Measurements from ENCODE around the gene USP31. TPM values are rescaled to one million over a fixed set of nuclear protein-coding genes. Genes with fewer than 3 reads are reported as not detected.

The USP31 gene
- total RNA-seq, 4 donors from 2014 or later: 7.8 to 29.9 (median 11.0) TPM

- Histone ChIP-seq H3K27ac (no peak overlapping the region), H3K27me3 (no peaks in the 10 kb centered on the region), H3K36me3 (peaks cover 0 to 12% (median 0%) of the 10 kb centered on the region in 3 donors), H3K4me1 (peaks cover 0 to 9% (median 0%) of the 10 kb centered on the region in 3 donors), H3K4me3 (no peak overlapping the region), H3K9me3 (no peaks in the 10 kb centered on the region)
- TF ChIP-seq CTCF (IDR thresholded peaks at IDR 0.05) (peak; percentile 20 to 72 (median 70)), POLR2A (IDR thresholded peaks at IDR 0.05) (no peak)
- 23 to 30% methylated on average over 9 of the region's 9 CpGs for WGBS, 2 donors
- DNase-seq: no peak
- intact Hi-C loops (cut with DNase I): loop anchor here (10.0 kb wide), 1 partner anchor 114 kb away; no protein-coding TSS in a partner anchor
These were observed 88.6 kb downstream of the USP31 start for GRCh38 chr16:23060458-23061320.

GRCh38 chr16:23059433-23059832, 89.8 kb downstream of the USP31 start:
- H3K9me3 ChIP-seq: no peaks in the 10 kb centered on the region
- H3K4me1 ChIP-seq: peaks cover 0 to 9% (median 0%) of the 10 kb centered on the region in 3 donors
- no peaks in the 10 kb centered on the region for H3K27me3 ChIP-seq
- peaks cover 0 to 6% (median 0%) of the 10 kb centered on the region in 3 donors for H3K36me3 ChIP-seq
- no peak overlapping the region for H3K4me3 ChIP-seq
- no peak for DNase-seq
- no peak overlapping the region for H3K27ac ChIP-seq
- no peak for TF ChIP-seq CTCF (IDR thresholded peaks at IDR 0.05)
- TF ChIP-seq POLR2A (IDR thresholded peaks at IDR 0.05): no peak
- intact Hi-C loops (cut with DNase I): no loop called here
- WGBS, 2 donors: 58 to 62% methylated on average over 5 of the region's 5 CpGs

GRCh38 chr16:23058576-23058975, 90.7 kb downstream of the USP31 start:
- Histone ChIP-seq H3K27ac (no peak overlapping the region), H3K4me1 (peaks cover 0 to 9% (median 0%) of the 10 kb centered on the region in 3 donors), H3K4me3 (no peak overlapping the region), H3K36me3 (no peaks in the 10 kb centered on the region), H3K9me3 (no peaks in the 10 kb centered on the region), H3K27me3 (peaks cover 0 to 7% (median 0%) of the 10 kb centered on the region in 4 donors)
- intact Hi-C loops (cut with DNase I): no loop called here
- no peak for DNase-seq
- TF ChIP-seq CTCF (IDR thresholded peaks at IDR 0.05): no peak
- TF ChIP-seq POLR2A (IDR thresholded peaks at IDR 0.05): no peak
- WGBS, 2 donors: 44 to 54% methylated on average over 4 of the region's 4 CpGs

- TF ChIP-seq POLR2A (IDR thresholded peaks at IDR 0.05) (no peak), CTCF (IDR thresholded peaks at IDR 0.05) (no peak)
- intact Hi-C loops (cut with DNase I): no loop called here
- Histone ChIP-seq H3K27ac (no peak overlapping the region), H3K27me3 (peaks cover 0 to 21% (median 0%) of the 10 kb centered on the region in 4 donors), H3K9me3 (no peaks in the 10 kb centered on the region), H3K36me3 (no peaks in the 10 kb centered on the region), H3K4me1 (peaks cover 0 to 9% (median 0%) of the 10 kb centered on the region in 3 donors), H3K4me3 (no peak overlapping the region)
- WGBS, 2 donors: 76 to 78% methylated on average over 1 of the region's 1 CpG
- no peak for DNase-seq
These were observed 92.1 kb downstream of the USP31 start for GRCh38 chr16:23057013-23057596.

GRCh38 chr16:23055481-23055880, 93.8 kb downstream of the USP31 start:
- H3K9me3 ChIP-seq: no peaks in the 10 kb centered on the region
- intact Hi-C loops (cut with DNase I): no loop called here
- peaks cover 0 to 5% (median 0%) of the 10 kb centered on the region in 3 donors for H3K4me1 ChIP-seq
- H3K4me3 ChIP-seq: no peak overlapping the region
- TF ChIP-seq POLR2A (IDR thresholded peaks at IDR 0.05) (no peak), CTCF (IDR thresholded peaks at IDR 0.05) (no peak)
- no peaks in the 10 kb centered on the region for H3K36me3 ChIP-seq
- WGBS, 2 donors: 69 to 78% methylated on average over 3 of the region's 3 CpGs
- H3K27ac ChIP-seq: no peak overlapping the region
- H3K27me3 ChIP-seq: peaks cover 0 to 38% (median 0%) of the 10 kb centered on the region in 4 donors
- no peak for DNase-seq

All from esophagus squamous epithelium (tissue), 5 donors.